OCI-LY3 (cell line): ENCODE data around the gene DDIT4.
"Not testable (repeated sequence)": the region's sequence is repeated elsewhere in the genome, so short reads cannot be mapped to it uniquely, and the experiment has no call there.

Experiments
- H2AFZ ChIP-seq: fragments of 200-600, 300-600 bp; shearing (Covaris generic); 2 replicates; pipeline ENCODE4 v1.6.0; 2014; ENCODE audit warnings: antibody characterized with exemption, low read depth, low read length
- H3K27ac ChIP-seq: fragments of 200-600, 300-600 bp; sonication (generic); 2 replicates; pipeline ENCODE4 v1.5.1; 2014; ENCODE audit warnings: mild to moderate bottlenecking, low read length, moderate library complexity, mixed read lengths
- H3K27me3 ChIP-seq: fragments of 200-600, 300-600 bp; sonication (generic); 2 replicates; pipeline ENCODE4 v1.6.1; 2014; ENCODE audit warnings: low read depth, low read length, mixed read lengths
- H3K36me3 ChIP-seq: fragments of 200-600, 300-600 bp; sonication (generic); replicated peaks from 2 replicates; pipeline ENCODE3; 2014; ENCODE audit warnings: low read depth, low read length, mixed read lengths
- H3K4me1 ChIP-seq: fragments of 300-600, 200-600 bp; sonication (generic); 2 replicates; pipeline ENCODE4 v1.6.1; 2014; ENCODE audit warnings: low read length, mixed read lengths
- H3K4me2 ChIP-seq: fragments of 200-600, 300-600 bp; sonication (generic); 2 replicates; pipeline ENCODE4 v1.6.1; 2014; ENCODE audit warnings: low read length, mixed read lengths
- H3K4me3 ChIP-seq: fragments of 300-600, 200-600 bp; sonication (generic); 2 replicates; pipeline ENCODE4 v1.5.1; 2014; ENCODE audit warnings: antibody characterized with exemption, mild to moderate bottlenecking, low read length, moderate library complexity
- H3K79me2 ChIP-seq: fragments of 300-600, 200-600 bp; shearing (Covaris generic); 2 replicates; pipeline ENCODE4 v1.6.1; 2014; ENCODE audit warnings: mild to moderate bottlenecking, low read length, mixed read lengths
- H3K9ac ChIP-seq: fragments of 300-600, 200-600 bp; shearing (Covaris generic); 2 replicates; pipeline ENCODE4 v1.6.0; 2014; ENCODE audit warnings: mild to moderate bottlenecking, low read length, moderate library complexity
- H3K9me3 ChIP-seq: fragments of 200-600, 300-600 bp; shearing (Covaris generic); 2 replicates; pipeline ENCODE4 v1.6.1; 2014; ENCODE audit warnings: low read length, mixed read lengths; ENCODE audit not compliant: insufficient read depth
- H4K20me1 ChIP-seq: fragments of 200-600, 300-600 bp; sonication (generic); 2 replicates; pipeline ENCODE4 v1.6.1; 2016; ENCODE audit warnings: low read length, mixed read lengths; ENCODE audit not compliant: insufficient read depth
- CTCF ChIP-seq: fragments of 200-600, 300-600 bp; sonication (generic); IDR thresholded peaks from 2 replicates; pipeline ENCODE4 v1.5.1; 2014; ENCODE audit warnings: antibody characterized with exemption, low read length, low read depth
- EZH2phosphoT487 ChIP-seq: fragments of 200-600 bp; shearing (Covaris generic); IDR thresholded peaks from 2 replicates; pipeline ENCODE4 v1.6.1; 2018; ENCODE audit warnings: antibody characterized with exemption, mixed run types, low read depth

The DDIT4 gene

GRCh38 chr10:72273410-72274212 lies at the start of gene DDIT4:
Gene DDIT4, plus strand, starts transcription at chr10:72273924. Its CDS starts 293 bp downstream, at chr10:72274217.
- Histone ChIP-seq H3K27ac (peak within 1 kb of the TSS; percentile 57), H3K4me1 (peaks cover 25% of the 10 kb centered on the region), H2AFZ (peak within 1 kb of the TSS; percentile 68; the same call in 1 of the 2 replicates), H3K4me3 (peak within 1 kb of the TSS; percentile 82), H4K20me1 (peaks cover 18% of the 10 kb centered on the region), H3K9ac (peak within 1 kb of the TSS; percentile 79), H3K4me2 (peak within 1 kb of the TSS; percentile 99), H3K9me3 (no peaks in the 10 kb centered on the region), H3K27me3 (peaks cover 7% of the 10 kb centered on the region; the same call in 1 of the 2 replicates), H3K36me3 (peaks cover 27% of the 10 kb centered on the region), H3K79me2 (peaks cover 17% of the 10 kb centered on the region)
- TF ChIP-seq CTCF (no peak), EZH2phosphoT487 (no peak)

- not testable (repeated sequence) for H3K36me3 ChIP-seq
- peak overlapping the region; percentile 38 for H3K27ac ChIP-seq
These were observed 49.5 kb upstream of the DDIT4 start for GRCh38 chr10:72224191-72224590.

GRCh38 chr10:72226418-72227027 lies 47.2 kb upstream of the DDIT4 start:
- Histone ChIP-seq H3K36me3 (peaks cover 3% of the 10 kb centered on the region), H3K27me3 (no peaks in the 10 kb centered on the region), H3K9ac (no peak overlapping the region), H3K4me3 (no peak overlapping the region), H3K4me2 (no peak overlapping the region), H3K9me3 (no peaks in the 10 kb centered on the region), H4K20me1 (no peaks in the 10 kb centered on the region; the same call in 1 of the 2 replicates), H3K79me2 (no peaks in the 10 kb centered on the region), H2AFZ (no peak overlapping the region), H3K4me1 (peaks cover 14% of the 10 kb centered on the region), H3K27ac (no peak overlapping the region)
- no peak for TF ChIP-seq EZH2phosphoT487
- no peak for TF ChIP-seq CTCF

More at GRCh38 chr10:72224191-72224590, 49.5 kb upstream of the DDIT4 start:
- not testable (repeated sequence) for H3K27me3 ChIP-seq, H3K4me3 ChIP-seq, H4K20me1 ChIP-seq, H3K79me2 ChIP-seq, H3K9ac ChIP-seq, H3K9me3 ChIP-seq, H2AFZ ChIP-seq
- H3K4me1 ChIP-seq: peaks cover 19% of the 10 kb centered on the region
- H3K4me2 ChIP-seq: peak overlapping the region; percentile 30; the same call in 1 of the 2 replicates

GRCh38 chr10:72227826-72228225 lies 45.9 kb upstream of the DDIT4 start:
- Histone ChIP-seq H3K9ac (no peak overlapping the region), H3K27me3 (no peaks in the 10 kb centered on the region), H3K36me3 (peaks cover 3% of the 10 kb centered on the region), H2AFZ (no peak overlapping the region), H4K20me1 (no peaks in the 10 kb centered on the region; the same call in 1 of the 2 replicates), H3K4me3 (no peak overlapping the region), H3K9me3 (no peaks in the 10 kb centered on the region), H3K27ac (no peak overlapping the region), H3K4me2 (no peak overlapping the region), H3K4me1 (peaks cover 11% of the 10 kb centered on the region), H3K79me2 (no peaks in the 10 kb centered on the region)
- no peak for TF ChIP-seq CTCF
- no peak for TF ChIP-seq EZH2phosphoT487
